ENCODE measurements around the gene AASDHPPT. TPM values are rescaled to one million over a fixed set of nuclear protein-coding genes. Genes with fewer than 3 reads are reported as not detected.

The AASDHPPT gene
- total and polyA plus RNA-seq, 2 of the 4 experiments (the other 2 are of a cell fraction), result 22.0 to 56.3 TPM

GRCh38 chr11:106137758-106138157 lies 60.3 kb downstream of the AASDHPPT start:
- Histone ChIP-seq H3K36me3 (ENCODE audit: control insufficient read depth, insufficient read depth, low read length) (no peaks in the 10 kb centered on the region), H3K4me2 (ENCODE audit: low read depth, low read length) (no peak overlapping the region), H3K79me1 (ENCODE audit: low read depth in 1 of 2, low read length in 2 of 2) (no peaks in the 10 kb centered on the region), H2BK15ac (ENCODE audit: low read depth, low read length) (no peak overlapping the region), H4K5ac (ENCODE audit: low read depth, low read length) (no peak overlapping the region), H3K56ac (ENCODE audit: extremely low read depth, insufficient read depth, low read length) (no peak overlapping the region), H4K8ac (ENCODE audit: low read depth in 2 of 2, low read length in 2 of 2) (no peak overlapping the region), H4K91ac (ENCODE audit: insufficient read depth, low read depth, low read length) (no peak overlapping the region), H3K27ac (ENCODE audit: insufficient read depth, low read length) (no peak overlapping the region), H2BK20ac (ENCODE audit: low read depth, low read length) (no peak overlapping the region), H2BK120ac (ENCODE audit: low read depth, low read length) (no peak overlapping the region), H3K9me3 (ENCODE audit: control insufficient read depth, insufficient read depth, low read length) (no peaks in the 10 kb centered on the region), H2AFZ (replicated peaks; ENCODE audit: low read length, poor library complexity) (no peak overlapping the region), H3K27me3 (ENCODE audit: control insufficient read depth, insufficient read depth, low read length) (no peaks in the 10 kb centered on the region), H2AK5ac (ENCODE audit: low read depth, low read length) (no peak overlapping the region), H3K4me3 (ENCODE audit: insufficient read depth, low read depth, low read length) (no peak overlapping the region), H3K18ac (ENCODE audit: low read depth, low read length) (no peak overlapping the region), H4K20me1 (ENCODE audit: insufficient read depth, low read length) (no peaks in the 10 kb centered on the region), H3K4ac (ENCODE audit: low read depth, low read length) (no peak overlapping the region), H2AK9ac (replicated peaks; ENCODE audit: low read depth, low read length, poor library complexity) (no peak overlapping the region), H2BK5ac (ENCODE audit: low read depth, low read length, poor library complexity, severe bottlenecking) (no peak overlapping the region), H3K9ac (ENCODE audit: low read depth, low read length) (no peak overlapping the region), H3K4me1 (ENCODE audit: control insufficient read depth, insufficient read depth, low read length) (no peaks in the 10 kb centered on the region), H3K23ac (ENCODE audit: low read depth, low read length) (no peak overlapping the region), H3K9me1 (ENCODE audit: insufficient read depth, low read length) (no peaks in the 10 kb centered on the region), H3K14ac (replicated peaks; ENCODE audit: low read depth, low read length) (no peak overlapping the region)
- WGBS, 2 experiments (ENCODE audit: extremely low coverage in 2 of 2, insufficient read length in 1 of 2), result no CpG with 5 or more reads among the region's 1 CpG
- in situ Hi-C loops (cut with MboI; ENCODE audit: low sequenced_read_pairs) (no loop called here), intact Hi-C loops (cut with micrococcal nuclease) (no loop called here), dilution Hi-C loops (cut with HindIII; ENCODE audit: low sequenced_read_pairs, unreplicated experiment) (no loop called here)
- TF ChIP-seq RFX5 (IDR thresholded peaks at IDR 0.05; ENCODE audit: low read depth, low read length) (no peak), NFE2L2 (IDR thresholded peaks at IDR 0.05; ENCODE audit: low read depth, low read length) (no peak), CEBPB (IDR thresholded peaks at IDR 0.05; ENCODE audit: low read depth, low read length) (no peak)
- ATAC-seq (ENCODE audit: low read depth) (no peak), DNase-seq (no peak)
- ChIA-PET CTCF (interaction anchor here (0.5 to 0.6 kb wide), 2 partner anchors 182 to 931 kb away, joined by 3 read pairs; no protein-coding TSS in a partner anchor), POLR2A (ENCODE audit: unreplicated experiment) (no interaction called here)
- BruUV-seq (replicated peaks), result no TSS peak

Other genes with a start within 250 kb of the AASDHPPT start
- gene MSANTD4, start 55.4 kb upstream of the AASDHPPT start, total RNA-seq (2012; rRNA removed), result 18.8 and 30.3 TPM in 2 replicates
- gene MSANTD4, start 55.4 kb upstream of the AASDHPPT start, polyA plus RNA-seq (2012; rRNA removed), result 6.3 and 9.4 TPM in 2 replicates
- 1.6 and 2.2 TPM in 2 replicates for gene KBTBD3, start 315 bp upstream of the AASDHPPT start, total RNA-seq (2012; rRNA removed)
- gene KBTBD3, start 315 bp upstream of the AASDHPPT start, polyA plus RNA-seq (2012; rRNA removed), result 0.85 and 1.7 TPM in 2 replicates